WTC11 (cell line): ENCODE measurements around the gene CHRNB2. TPM values are rescaled to one million over a fixed set of nuclear protein-coding genes. Genes with fewer than 3 reads are reported as not detected.

Experiments
- ATF6 ChIP-seq: sonication (generic); formaldehyde crosslinking; IDR thresholded peaks from 2 replicates; pipeline ENCODE4 v1.8.1; 2023; ENCODE audit warnings: mild to moderate bottlenecking, missing genetic modification reagents
- CREB1 ChIP-seq: sonication (generic); formaldehyde crosslinking; IDR thresholded peaks from 2 replicates; pipeline ENCODE4 v1.8.0; 2023; ENCODE audit warnings: mild to moderate bottlenecking, missing genetic modification reagents
- CREM ChIP-seq: sonication (generic); formaldehyde crosslinking; IDR thresholded peaks from 2 replicates; pipeline ENCODE4 v1.8.1; 2022; ENCODE audit warnings: mild to moderate bottlenecking, missing genetic modification reagents, moderate library complexity
- CTCF ChIP-seq: fragments of 200-600 bp; IDR thresholded peaks from 2 replicates; pipeline ENCODE4 v1.8.0; 2022; ENCODE audit warnings: antibody characterized with exemption
- EMX1 ChIP-seq: fragments of 250-450 bp; sonication (Bioruptor Pico); IDR thresholded peaks from 2 replicates; pipeline ENCODE4 v1.8.0; 2021; ENCODE audit warnings: mild to moderate bottlenecking
- FOXP1 ChIP-seq: sonication (generic); formaldehyde crosslinking; IDR thresholded peaks from 2 replicates; pipeline ENCODE4 v1.8.0; 2022; ENCODE audit warnings: missing genetic modification reagents, mild to moderate bottlenecking, moderate library complexity, borderline replicate concordance
- FOXP4 ChIP-seq: sonication (generic); formaldehyde crosslinking; IDR thresholded peaks from 2 replicates; pipeline ENCODE4 v1.8.0; 2022; ENCODE audit warnings: mild to moderate bottlenecking, missing genetic modification reagents
- IRF1 ChIP-seq: sonication (generic); formaldehyde crosslinking; IDR thresholded peaks from 2 replicates; pipeline ENCODE4 v1.8.0; 2023; ENCODE audit warnings: missing genetic modification reagents
- IRF2 ChIP-seq: sonication (generic); formaldehyde crosslinking; IDR thresholded peaks from 2 replicates; pipeline ENCODE4 v1.8.0; 2022; ENCODE audit warnings: low read depth, missing genetic modification reagents, borderline replicate concordance
- JAZF1 ChIP-seq: fragments of 250-450 bp; sonication (Bioruptor Pico); IDR thresholded peaks from 2 replicates; pipeline ENCODE4 v1.9.0; 2021; ENCODE audit warnings: moderate library complexity, mild to moderate bottlenecking, inconsistent platforms
- MYBL2 ChIP-seq: sonication (generic); formaldehyde crosslinking; IDR thresholded peaks from 2 replicates; pipeline ENCODE4 v1.8.1; 2023; ENCODE audit warnings: mild to moderate bottlenecking, moderate library complexity, missing genetic modification reagents
- NFYB ChIP-seq: sonication (generic); formaldehyde crosslinking; conservative IDR thresholded peaks from 2 replicates; pipeline ENCODE4 v1.8.0; 2022; ENCODE audit warnings: low read depth, missing genetic modification reagents
- NR1H2 ChIP-seq: sonication (generic); formaldehyde crosslinking; IDR thresholded peaks from 2 replicates; pipeline ENCODE4 v1.9.0; 2021; ENCODE audit warnings: mild to moderate bottlenecking, moderate library complexity, missing genetic modification reagents
- NR2C2 ChIP-seq: sonication (generic); formaldehyde crosslinking; IDR thresholded peaks from 2 replicates; pipeline ENCODE4 v1.8.0; 2022; ENCODE audit warnings: mild to moderate bottlenecking, missing genetic modification reagents
- SP1 ChIP-seq: sonication (generic); formaldehyde crosslinking; conservative IDR thresholded peaks from 2 replicates; pipeline ENCODE4 v1.8.1; 2022; ENCODE audit warnings: missing genetic modification reagents
- TEAD1 ChIP-seq: sonication (generic); formaldehyde crosslinking; IDR thresholded peaks from 2 replicates; pipeline ENCODE4 v1.8.0; 2022; ENCODE audit warnings: mild to moderate bottlenecking, missing genetic modification reagents
- TP53 ChIP-seq: sonication (generic); formaldehyde crosslinking; IDR thresholded peaks from 2 replicates; pipeline ENCODE4 v1.8.1; 2023; ENCODE audit warnings: mild to moderate bottlenecking, missing genetic modification reagents
- ZNF138 ChIP-seq: sonication (generic); formaldehyde crosslinking; conservative IDR thresholded peaks from 2 replicates; pipeline ENCODE4 v1.8.1; 2022; ENCODE audit warnings: mild to moderate bottlenecking, moderate library complexity, missing genetic modification reagents
- ZNF219 ChIP-seq: sonication (generic); formaldehyde crosslinking; IDR thresholded peaks from 2 replicates; pipeline ENCODE4 v1.8.0; 2023; ENCODE audit warnings: missing genetic modification reagents, mild to moderate bottlenecking, borderline replicate concordance
- ZNF281 ChIP-seq: sonication (generic); formaldehyde crosslinking; IDR thresholded peaks from 2 replicates; pipeline ENCODE4 v1.8.0; 2023; ENCODE audit warnings: mild to moderate bottlenecking, missing genetic modification reagents
- ZNF423 ChIP-seq: fragments of 250-450 bp; sonication (Bioruptor Pico); IDR thresholded peaks from 2 replicates; pipeline ENCODE4 v2.1.2; 2022; ENCODE audit warnings: mild to moderate bottlenecking, moderate library complexity
- ZNF425 ChIP-seq: fragments of 250-450 bp; sonication (Bioruptor Pico); conservative IDR thresholded peaks from 2 replicates; pipeline ENCODE4 v1.9.0; 2021; ENCODE audit warnings: mild to moderate bottlenecking
- ZNF512 ChIP-seq: sonication (generic); formaldehyde crosslinking; IDR thresholded peaks from 2 replicates; pipeline ENCODE4 v1.8.1; 2022; ENCODE audit warnings: missing genetic modification reagents, borderline replicate concordance
- ZSCAN18 ChIP-seq: fragments of 250-450 bp; sonication (Bioruptor Pico); IDR thresholded peaks from 2 replicates; pipeline ENCODE4 v2.1.2; 2022; ENCODE audit warnings: mild to moderate bottlenecking, moderate library complexity
- total RNA-seq: library from RNA; stranded (reverse); gene quantifications from 3 replicates; pipeline ENCODE4 v1.2.3, GENCODE V29; 2021

Gene CHRNB2
- total RNA-seq, 1 experiment from 2014 or later = 1.7 TPM

- TF ChIP-seq ATF6 (CRISPR knock-in tag) = no peak
- TF ChIP-seq MYBL2 = peak; percentile 95
- peak; percentile 78; the same call in 1 of the 2 replicates for TF ChIP-seq NR2C2 (CRISPR knock-in tag)
- peak; percentile 85; the same call in 1 of the 2 replicates for TF ChIP-seq ZNF512
- TF ChIP-seq EMX1 = 0 out of 2 replicates have a peak, but pooled peaks have one; percentile 28
- no peak for TF ChIP-seq JAZF1 (CRISPR knock-in tag)
- TF ChIP-seq ZNF425 (CRISPR knock-in tag) = no peak
- TF ChIP-seq SP1 (CRISPR knock-in tag) = peak; percentile 93
- TF ChIP-seq FOXP4 = peak; percentile 99
- peak; percentile 98 for TF ChIP-seq TEAD1 (CRISPR knock-in tag)
- TF ChIP-seq ZNF219 = peak; percentile 97
- TF ChIP-seq ZNF281 (CRISPR knock-in tag) = peak; percentile 85
- peak; percentile 44; the same call in 1 of the 2 replicates for TF ChIP-seq NFYB (CRISPR knock-in tag)
- TF ChIP-seq CREM (CRISPR knock-in tag) = peak; percentile 92
- no peak for TF ChIP-seq NR1H2 (CRISPR knock-in tag)
- peak; percentile 89 for TF ChIP-seq CREB1
- peak; percentile 98 for TF ChIP-seq TP53
- TF ChIP-seq IRF2 (CRISPR knock-in tag) = no peak; the same call in 1 of the 2 replicates
- TF ChIP-seq CTCF = no peak
- TF ChIP-seq ZSCAN18 = no peak
- peak; percentile 59 for TF ChIP-seq ZNF423
- TF ChIP-seq IRF1 (CRISPR knock-in tag) = peak; percentile 88
- TF ChIP-seq ZNF138 = peak; percentile 82
- TF ChIP-seq FOXP1 (CRISPR knock-in tag) = peak; percentile 99
Observed at GRCh38 chr1:154567386-154568156, at the start of gene CHRNB2 (continued).
